Activated CD4-positive, alpha-beta T cell treated with anti-CD3 and anti-CD28 coated beads, Interleukin-2, amount 50 U/mL, for 4 hours (primary cell): Measurements from ENCODE around the gene SPTBN5.
A peak's percentile ranks its signal among the peaks of the same experiment; 100 is the strongest.

ENCODE experiments used
- DNase-seq, 2 experiments: peaks; one replicate each; pipeline ENCODE4 v3.0.0-alpha.2; 2020

Gene SPTBN5

DNA sequence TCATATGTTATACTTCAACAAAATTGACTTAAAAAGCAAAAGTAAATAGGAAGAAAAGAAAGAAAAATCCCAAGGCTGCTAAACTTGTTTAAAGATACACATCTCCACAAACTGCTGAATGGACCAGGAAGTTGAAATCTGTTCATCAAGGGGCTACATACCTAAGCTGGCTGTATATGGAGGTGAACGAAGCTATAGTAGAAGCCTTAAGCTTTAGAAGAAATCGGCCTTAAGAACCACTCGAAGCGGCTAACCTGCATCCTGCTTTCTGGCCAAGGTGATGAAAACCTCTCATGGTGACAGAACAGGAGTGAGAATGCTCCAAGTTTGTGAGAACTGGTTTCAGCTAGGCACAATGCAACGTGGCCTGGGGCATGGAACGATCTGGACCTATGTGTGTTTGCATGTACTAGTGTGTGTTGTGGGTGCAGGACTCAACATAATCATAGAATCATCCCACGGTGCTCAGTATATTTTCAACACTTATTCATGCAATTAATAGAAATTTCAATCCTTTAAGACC, 31.3 kb upstream of the SPTBN5 start:
- DNase-seq: no peak

DNA sequence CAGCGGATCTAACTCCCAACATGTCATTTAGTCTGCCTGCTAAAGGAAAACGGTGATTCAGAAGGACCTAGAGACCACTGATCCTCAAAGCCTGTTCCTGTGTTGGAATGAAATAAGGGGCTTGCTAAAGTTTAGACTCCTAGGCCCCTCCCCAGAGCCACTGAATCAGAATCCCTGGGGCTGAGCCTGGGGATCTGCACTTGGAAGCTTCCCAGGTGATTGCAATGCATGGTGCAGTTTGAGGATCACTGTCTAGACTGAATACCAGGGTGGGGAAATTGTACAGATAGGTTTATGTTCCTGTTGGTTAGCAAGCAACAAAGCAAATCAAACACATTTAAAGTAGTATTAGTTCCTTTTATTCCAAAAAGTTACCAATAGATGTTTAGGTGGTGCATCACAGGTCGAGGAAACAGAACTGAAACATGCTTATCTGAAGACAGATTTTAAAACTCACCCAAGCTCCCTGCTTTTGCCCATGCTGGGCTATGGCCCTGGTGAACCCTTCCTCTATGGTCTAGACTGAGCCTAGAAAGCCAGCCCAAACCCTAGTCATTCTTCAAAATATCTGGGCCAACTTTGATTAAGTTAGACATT, 29.6 kb upstream of the SPTBN5 start:
- DNase-seq: no peak

DNA sequence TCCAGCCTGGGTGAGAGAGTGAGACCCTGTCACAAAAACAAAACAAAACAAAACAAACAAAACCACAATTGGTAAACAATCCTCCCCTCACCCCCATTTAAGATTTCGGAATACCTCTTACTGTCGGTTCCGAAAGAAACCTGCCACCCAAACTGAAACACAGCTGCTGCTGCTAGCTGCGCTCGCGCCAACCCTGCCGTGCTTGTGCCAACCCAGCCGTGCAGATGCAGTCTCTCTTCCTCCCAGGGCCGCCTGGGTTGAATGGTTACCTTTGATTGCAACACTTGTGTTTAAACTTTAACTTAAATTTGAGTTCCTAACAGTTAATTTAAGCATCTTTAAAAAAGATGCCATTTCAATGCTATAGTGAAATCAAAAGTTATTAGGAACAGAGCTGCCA, 28.5 kb upstream of the SPTBN5 start:
- DNase-seq: no peak

DNA sequence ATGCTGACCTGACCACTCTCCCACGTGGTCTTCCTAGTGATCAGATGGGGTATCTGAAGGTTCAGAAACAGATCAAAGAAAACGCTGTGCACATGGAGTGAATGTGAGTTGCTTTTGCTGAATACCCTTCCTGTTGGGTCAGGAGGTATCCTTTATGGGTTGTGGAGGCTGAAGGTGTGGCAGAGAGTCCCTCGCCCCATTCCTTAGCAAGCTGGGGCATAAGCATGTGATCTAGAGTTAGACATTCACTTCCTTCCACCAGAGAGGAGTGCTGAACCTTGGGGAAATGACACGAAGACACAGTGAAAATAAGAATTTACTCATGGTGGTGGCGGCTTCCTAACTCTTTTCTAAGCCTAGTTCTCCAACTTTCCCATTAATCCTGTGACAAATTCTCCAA, 27.8 kb upstream of the SPTBN5 start:
- DNase-seq: no peak

DNA sequence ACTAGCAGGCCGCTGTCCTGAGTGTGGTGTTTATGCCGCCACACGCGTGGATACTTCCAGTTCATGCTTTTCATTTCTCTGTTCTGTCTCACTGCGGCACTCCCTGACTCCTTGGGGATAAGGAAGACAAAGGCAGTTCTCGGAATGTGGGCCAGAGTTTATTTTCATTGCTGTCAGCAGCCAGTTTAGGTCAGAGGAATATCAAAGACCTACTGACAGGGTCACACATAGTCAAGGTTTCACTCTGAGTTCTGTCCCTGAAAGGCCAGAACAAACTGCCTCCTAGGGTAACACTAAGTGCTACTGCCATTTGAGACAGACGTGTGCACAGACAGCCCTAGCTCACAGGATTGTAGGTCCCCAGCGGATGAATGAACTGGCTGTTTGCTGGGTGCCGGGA, 27.3 kb upstream of the SPTBN5 start:
- no peak for DNase-seq

DNA sequence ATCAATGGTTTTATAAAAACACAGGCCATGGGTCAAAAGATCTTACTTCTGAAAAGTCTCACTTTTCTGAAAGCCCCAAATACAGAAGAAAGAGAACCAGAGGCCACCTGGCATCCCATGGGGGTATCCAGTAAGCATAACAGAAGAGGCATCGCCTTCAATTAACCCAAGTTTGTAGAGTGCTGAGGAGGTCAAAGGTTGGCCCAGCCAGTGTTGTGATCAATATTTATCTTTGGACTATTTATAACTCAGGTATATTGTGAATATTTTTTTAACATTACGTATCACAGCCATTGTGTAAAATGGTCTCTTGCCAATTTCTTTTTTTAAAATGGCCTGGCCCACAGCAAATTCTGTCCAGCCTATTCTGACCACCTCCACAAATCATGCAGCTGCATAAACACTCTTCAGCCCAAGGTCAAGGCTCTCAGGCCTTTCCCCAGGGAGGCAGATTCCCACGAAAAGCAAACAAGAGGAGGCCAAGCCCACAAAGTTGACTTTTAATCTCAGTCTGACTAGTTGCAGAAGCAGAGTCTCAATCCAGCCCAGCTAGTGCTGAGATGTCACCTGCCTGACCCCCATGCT, 26.2 kb upstream of the SPTBN5 start:
- DNase-seq: no peak

DNA sequence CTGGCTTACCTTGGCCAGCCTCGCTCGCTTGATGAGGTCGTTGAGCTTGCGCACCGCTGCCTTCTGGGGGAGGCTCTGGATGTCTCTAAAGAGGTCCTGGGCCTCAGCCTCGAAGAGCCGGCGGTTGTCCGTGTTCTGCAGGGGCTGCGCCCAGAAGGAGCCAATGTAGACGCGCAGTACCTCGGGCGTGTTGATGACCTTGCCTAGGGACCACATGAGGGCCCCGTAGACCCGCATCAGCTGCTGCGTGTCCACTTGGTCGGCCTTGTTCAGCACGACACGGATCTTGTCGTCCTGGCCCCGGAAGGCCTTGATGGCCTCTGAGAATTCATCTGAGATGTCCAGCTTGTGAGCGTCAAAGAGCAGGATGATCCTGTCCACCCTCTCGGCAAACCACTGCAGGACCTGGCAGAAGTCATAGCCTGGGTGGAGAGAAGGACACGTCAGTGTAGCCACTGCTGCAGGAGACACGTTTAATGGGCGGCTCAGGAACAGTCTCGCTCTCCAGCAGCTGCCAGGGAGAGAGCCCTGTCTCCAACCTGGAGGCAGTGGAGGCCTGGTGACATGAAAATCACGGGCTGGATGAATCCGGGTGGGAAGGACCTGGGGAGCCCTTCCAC, 25.5 kb upstream of the SPTBN5 start:
- DNase-seq: no peak

DNA sequence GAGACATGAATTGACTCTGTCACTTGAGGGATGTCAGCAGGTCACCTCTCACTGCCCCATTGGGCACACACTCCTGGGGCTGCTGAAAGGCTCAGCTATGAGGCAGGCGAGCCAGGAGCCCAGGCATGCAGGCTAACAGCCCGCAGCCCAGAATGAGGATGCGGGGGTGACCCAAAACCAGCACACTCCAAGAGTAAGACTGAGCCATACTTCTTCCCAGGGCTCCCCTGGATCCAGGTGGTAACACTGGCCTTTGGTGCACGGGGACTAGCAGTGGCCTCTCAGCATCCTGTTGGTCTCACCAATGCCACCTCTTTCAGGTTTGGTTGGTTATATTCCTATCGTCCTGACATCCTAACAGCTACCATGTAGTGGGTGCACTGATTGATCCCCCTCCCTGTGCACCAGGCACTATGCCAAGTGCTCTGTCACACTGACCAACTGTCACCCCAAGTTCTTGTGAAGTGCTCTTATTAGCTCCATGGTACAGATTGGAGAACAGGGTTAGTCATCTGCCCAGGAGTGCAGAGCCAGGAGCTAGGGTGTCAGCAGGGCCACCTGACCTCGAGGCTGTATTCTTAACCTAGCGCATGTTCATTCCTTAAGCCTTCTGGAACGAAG, 24.8 kb upstream of the SPTBN5 start:
- DNase-seq: no peak

DNA sequence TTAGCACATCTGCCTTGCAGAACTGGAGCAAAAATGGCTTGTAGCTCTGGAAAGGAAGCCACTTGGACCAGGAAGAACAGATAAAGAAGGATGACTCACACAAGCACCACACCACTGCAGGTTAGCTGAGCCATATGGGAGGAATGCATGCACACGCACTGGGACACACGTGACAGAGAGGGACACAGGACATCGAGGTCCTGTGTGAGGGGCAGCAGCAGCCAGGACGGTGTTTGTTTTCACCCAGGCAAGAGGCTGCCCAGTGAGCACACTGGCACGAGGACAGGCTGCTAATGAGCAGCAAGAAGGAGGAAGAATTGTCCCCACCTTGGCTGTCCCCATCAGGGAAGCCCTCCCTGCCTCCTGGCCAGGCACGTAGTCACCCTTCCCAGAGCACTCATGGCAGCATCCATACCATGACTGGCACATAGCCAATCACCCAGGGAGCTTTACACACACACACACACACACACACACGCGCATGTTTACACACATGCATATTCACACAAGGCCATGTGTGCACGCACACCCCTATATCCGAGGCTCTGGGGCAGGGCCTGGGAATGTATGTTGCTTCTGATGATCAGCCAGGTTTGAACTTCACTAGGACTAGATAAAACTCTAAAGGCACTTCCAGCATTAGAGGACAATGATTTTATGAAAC, 24.0 kb upstream of the SPTBN5 start:
- no peak for DNase-seq

DNA sequence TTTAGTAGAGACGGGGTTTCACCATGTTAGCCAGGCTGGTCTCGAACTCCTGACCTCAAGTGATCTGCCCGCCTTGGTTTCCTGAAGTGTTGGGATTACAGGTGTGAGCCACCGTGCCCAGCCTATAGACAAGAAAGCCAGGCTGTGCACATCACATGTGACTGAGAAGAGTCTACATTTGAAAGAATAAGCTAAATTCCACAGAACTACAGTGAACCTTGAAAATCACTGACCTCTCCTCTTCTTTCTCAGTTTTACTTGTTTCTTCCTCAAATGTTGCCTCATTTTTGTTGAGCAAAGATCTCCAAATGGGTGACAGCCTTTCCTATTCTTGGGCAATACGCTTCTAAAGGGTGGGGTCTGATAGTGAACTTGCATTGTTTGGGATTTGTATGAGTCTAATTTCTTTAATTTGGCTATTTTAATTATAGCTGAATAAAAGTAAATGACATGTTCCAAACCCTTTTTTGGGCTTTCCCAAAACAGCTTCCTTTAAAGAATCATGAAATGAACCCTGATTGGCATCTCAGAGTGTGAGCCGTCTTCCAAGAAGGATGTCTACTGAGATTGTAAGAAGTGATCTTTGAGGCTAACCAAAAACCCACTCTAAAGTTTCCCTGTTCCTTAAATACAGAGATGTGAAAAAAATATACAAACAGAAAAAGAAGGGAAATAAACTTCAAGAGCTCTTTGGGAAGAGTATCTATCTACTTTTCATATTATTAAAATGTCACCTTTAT, 21.6 kb upstream of the SPTBN5 start:
- no peak for DNase-seq

DNA sequence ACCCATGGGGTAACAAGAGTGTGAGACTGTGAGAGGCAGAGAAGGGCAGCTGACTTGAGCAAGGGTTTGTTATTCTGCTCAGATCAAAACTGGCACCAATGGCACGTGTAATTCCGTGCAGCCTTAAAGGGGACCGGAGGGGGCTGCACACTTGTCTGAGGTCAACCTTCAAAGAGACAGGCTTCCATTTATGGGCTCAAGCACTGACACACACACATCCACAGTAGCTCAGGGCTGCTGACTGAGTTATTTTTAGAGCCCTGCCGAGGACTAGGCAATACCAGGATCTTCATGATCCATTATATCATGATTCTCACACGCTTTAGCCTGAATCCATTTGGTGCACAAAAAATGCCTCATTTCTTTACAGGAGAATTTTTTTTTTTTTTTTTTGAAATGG, 20.6 kb upstream of the SPTBN5 start:
- DNase-seq: no peak

DNA sequence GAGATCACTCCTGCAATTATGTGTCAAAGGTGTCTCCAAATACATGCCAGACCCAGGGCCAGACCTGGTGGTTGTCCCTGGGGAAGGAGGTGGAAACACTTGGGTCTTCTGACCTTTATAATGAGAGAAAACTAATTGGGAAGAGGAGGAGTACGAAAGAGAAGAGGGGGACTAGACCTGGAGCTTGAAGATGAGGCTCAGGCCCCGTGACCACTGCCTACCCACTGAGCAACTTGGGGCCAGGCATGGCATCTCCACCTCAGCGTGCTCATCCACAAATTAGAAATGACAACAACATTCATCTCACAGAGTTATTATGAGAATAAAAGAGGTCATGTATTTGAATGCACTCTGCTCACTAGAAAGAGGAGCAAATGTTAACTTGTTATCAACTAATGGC, 19.4 kb upstream of the SPTBN5 start:
- no peak for DNase-seq

DNA sequence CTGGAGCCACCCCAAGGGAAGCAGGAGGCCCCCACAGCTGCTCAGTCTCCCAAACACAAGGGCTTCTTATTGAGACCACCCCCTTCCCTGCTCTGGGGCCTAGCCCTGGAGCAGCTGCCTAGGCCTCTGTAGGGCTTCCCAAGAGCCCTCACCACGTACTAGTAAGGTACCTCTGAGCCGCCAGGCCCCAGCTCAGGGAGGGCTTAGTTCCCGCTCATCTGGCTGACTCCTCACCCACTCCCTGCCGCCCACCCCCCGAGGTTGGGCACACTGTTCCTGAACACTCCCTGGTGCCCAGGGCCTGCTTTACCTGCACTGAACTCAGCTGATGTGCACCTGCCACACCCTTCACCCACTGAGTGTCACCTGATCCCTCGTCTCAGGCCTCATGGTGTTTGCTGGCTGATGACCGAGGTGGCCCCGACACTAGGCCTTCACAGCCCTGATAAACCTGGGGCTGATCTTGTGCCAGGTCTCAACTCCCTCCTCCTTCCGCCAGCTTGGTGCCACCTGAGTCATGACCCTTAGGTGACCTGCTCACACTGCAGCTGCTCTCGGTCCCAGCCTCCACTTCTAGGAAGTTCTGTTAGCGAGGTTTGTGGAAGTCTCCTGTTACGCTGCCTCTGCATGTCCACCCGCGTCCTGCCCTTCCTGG, 18.0 kb upstream of the SPTBN5 start:
- no peak for DNase-seq

DNA sequence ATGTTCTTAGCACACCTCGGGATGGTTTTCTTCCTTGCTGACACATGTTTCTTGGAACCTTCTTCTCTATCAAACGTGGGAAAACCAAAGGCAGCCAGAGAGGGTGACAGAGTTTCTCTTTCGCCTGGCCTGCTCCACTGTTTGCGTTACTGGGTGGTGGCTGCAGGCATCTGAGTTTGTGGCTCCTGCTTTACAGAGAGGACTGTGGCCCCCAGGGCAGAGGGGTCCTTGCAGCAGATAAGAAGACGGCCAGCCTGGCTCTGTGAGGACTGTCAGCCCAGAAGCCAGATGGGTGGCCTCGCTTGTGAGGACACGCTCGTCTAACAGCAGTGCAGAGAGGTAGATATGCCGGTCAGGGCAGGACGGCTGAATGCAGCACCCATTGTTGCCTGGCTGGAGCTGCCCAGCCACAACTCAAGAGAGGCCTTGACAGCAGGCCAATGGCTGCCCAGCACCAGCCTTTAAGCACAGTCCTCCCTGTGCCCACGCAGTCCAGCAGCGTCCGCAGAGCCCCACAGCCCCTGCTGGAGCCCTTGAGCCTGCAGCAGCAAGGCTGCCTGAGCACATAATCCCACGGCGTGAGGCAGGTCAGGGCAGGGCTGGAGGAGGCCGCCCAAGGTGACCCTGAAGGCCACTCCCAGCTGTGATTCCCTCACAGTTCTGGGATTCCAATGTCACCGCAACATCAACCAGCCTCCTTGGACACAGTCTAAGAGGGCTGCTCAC, 15.0 kb upstream of the SPTBN5 start:
- DNase-seq: no peak

DNA sequence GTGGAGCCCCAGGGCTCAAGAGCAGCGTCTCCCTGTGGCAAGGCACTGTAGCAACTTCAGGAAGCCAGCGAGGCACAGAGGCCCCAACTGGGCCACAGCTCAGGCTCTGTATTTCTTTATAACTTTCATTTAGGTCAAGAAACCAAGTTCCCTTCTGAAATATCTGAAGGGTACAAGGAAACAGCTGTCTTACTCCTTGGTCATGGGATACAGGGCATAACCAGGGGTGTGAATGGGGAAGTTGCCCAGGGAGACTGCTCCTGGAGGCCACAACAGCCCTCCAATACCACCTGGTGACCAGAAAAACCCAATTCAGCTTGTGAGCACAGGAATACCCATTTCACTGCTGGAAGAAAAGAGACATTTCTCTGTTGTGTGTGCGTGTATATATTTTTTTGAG, 13.3 kb upstream of the SPTBN5 start:
- DNase-seq: no peak

DNA sequence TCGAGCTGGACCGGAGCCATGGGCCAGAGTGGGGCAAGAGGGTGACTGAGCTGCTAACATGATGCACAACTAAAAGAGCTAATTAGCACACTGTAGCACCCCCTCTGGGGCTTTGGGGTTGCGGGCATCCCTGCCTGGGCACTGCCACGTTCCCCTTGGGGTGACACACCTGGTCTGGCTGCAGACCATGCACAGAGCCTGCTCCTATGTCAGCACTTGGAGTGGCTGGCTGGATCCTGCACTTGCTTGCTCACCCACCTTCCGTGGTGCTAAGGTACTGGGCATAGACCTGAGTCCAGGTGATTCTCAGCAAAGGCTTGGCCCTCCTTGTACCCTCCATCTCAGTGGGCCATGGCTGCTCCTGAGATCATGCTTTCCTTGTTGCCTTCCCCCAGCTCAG, 12.8 kb upstream of the SPTBN5 start:
- DNase-seq: no peak

DNA sequence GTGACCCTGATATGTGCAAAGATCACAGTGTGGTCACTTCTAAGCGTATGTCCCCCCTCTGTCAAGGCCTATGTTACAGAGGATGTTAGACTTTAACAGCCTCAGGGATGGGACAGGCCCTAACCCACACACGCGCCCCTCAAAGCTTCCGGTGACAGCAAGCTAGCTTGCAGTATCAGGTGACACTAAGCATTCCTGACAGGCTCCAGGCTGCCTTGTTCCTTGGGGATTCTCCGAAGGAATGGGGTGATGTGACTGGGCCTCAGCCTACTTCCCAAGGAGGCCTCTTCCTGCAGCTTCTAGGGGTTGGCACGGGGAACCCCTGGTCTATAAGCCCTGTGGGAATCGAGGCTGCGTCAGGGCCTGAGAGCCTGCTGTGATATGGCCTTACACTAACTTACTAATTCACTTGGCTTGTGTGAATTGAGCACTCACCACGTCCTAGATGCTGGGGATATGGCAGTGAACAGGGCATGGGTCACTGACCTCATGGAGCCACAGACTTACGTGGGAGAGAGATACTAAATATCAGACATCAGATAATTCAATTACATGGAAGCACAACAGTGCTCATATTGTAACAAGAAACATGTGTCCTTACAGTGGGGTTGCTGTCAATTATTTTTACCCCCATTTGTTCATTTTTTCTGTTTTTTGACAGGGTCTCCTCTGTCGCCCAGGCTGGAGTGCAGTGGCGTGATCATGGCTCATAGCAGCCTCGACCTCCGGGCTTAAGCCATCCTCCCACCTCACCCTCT, 11.4 kb upstream of the SPTBN5 start:
- DNase-seq: no peak

DNA sequence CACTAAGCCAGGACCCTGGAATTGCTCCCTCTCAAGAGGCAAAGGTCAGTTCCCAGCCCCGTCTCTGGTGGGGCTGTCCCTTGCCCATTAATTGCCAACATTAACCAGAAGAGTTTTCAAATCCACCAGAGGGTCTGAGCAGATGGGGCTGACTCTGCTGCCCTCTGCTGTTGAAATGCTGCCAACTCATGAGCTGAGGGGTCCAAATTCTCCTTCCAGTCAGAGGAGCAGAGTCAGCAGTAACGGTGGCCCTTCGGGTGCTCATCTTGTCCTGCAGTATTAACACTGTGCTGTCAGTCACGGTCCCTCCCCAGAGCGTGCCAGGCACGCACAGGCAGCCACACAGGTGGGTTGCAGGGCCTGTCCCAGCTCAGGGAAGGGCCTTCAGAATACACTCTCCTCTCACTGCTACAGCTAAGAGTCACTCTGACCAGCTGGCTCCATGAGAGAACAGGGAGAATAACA, 10.7 kb upstream of the SPTBN5 start:
- peak; percentile 64 to 70 for DNase-seq

DNA sequence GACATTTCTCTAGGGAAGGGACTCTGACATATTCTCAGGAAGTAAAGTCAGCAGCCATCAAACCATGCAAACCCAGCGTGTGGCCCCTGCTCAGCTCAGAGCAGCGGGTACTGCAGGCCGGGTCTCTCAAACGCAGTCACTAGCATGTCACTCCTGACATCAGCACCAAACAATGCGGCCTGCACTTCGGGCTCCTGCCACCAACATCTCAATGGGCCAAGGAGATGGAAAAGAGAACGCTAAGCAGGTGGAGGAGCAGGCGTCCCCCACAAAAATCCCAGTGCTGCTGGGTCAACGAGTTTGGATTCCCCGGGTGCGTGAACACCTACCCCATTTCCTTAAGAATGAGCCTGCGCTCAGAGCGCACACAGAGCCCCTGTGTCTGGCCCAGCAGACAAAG, 9.9 kb upstream of the SPTBN5 start:
- DNase-seq: no peak

DNA sequence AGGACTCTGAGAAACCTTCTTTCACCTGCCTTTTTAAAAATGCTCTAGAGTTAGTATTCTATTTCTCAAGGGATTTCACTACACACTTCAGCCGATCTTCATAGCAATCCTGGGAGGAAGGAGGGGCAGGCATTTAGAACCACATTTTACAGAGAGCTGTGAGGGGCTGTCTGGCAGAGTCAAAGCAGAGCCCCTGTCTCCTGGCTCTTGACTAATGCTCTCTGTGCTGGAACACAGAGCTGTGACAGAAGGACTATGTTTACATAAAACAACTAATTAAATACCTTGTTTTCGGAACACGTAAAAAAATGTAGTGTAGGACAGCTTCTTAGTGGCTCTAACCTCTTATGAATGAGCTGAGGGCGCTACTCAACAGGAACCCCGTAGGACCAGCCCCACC, 7.6 kb upstream of the SPTBN5 start:
- DNase-seq: no peak
